Measurements from ENCODE around the gene INTS1. TPM values are rescaled to one million over a fixed set of nuclear protein-coding genes. Genes with fewer than 3 reads are reported as not detected.

Gene INTS1
- total RNA-seq, 1 donor from 2014 or later: 163 TPM

DNA sequence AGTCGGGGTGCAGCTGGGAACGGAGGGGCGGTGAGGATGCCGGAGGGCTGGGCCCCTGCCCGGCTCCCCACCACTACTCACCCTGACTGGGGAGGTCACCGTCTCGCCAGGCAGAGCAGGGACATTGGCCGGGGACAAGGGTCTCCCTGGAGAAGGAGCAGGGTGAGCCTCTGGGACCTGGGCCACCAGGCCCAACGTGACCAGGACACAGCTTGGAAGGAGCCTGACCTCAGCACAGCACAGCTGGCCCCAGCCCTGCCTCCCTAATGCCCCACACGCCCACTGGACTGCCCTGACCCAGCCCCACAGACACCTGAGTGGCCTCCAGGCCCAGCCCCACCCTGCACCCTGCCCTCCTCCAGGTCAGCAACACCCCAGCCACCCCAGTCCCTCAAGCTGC lies 66.0 kb downstream of the INTS1 start:
- Mint-ChIP-seq H3K36me3 (no peaks in the 10 kb centered on the region), H3K27me3 (ENCODE audit: low read depth) (no peaks in the 10 kb centered on the region), H3K27ac (no peak overlapping the region), H3K4me3 (no peak overlapping the region), H3K4me1 (no peaks in the 10 kb centered on the region), H3K9me3 (no peaks in the 10 kb centered on the region)
- no peak for DNase-seq (ENCODE audit: low spot score in 2 of 2, unreplicated experiment in 2 of 2)
- TF ChIP-seq, protein P1, sequence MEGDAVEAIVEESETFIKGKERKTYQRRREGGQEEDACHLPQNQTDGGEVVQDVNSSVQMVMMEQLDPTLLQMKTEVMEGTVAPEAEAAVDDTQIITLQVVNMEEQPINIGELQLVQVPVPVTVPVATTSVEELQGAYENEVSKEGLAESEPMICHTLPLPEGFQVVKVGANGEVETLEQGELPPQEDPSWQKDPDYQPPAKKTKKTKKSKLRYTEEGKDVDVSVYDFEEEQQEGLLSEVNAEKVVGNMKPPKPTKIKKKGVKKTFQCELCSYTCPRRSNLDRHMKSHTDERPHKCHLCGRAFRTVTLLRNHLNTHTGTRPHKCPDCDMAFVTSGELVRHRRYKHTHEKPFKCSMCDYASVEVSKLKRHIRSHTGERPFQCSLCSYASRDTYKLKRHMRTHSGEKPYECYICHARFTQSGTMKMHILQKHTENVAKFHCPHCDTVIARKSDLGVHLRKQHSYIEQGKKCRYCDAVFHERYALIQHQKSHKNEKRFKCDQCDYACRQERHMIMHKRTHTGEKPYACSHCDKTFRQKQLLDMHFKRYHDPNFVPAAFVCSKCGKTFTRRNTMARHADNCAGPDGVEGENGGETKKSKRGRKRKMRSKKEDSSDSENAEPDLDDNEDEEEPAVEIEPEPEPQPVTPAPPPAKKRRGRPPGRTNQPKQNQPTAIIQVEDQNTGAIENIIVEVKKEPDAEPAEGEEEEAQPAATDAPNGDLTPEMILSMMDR (IDR thresholded peaks at IDR 0.05; ENCODE audit: unreplicated experiment): no peak

DNA sequence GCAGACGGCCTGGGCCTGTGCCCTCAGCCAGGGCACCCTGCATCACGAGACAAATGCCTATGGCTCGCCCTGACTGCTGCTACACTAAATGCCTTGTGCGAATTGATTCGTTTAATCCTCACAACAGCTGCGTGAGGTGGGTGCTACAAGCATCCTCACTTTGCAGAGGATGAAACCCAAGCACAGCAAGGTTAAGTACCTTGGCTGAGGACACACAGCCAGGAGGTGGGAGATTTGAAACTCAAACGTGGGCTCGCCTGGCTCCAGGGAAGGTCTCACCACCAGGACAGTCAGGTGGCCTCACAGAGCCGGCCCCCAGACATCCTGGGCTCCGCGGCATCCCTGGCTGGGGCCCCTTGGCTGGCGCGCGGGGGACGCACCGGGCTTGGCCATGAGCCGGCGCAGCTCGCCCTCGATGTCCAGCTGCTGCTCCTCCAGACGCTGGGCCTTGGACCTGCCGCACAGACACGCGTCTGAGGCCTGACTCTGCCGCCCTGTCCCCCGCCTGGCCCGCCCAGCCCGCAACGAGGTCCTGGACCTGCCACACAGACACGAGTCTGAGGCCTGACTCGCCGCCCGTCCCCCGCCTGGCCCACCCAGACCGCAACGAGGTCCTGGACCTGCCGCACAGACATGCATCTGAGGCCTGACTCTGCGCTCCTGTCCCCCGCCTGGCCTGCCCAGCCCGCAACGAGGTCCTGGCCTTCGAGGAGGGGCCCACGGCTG lies 66.9 kb downstream of the INTS1 start:
- Mint-ChIP-seq H3K36me3 (no peaks in the 10 kb centered on the region), H3K9me3 (no peaks in the 10 kb centered on the region), H3K4me1 (no peaks in the 10 kb centered on the region), H3K4me3 (no peak overlapping the region), H3K27ac (no peak overlapping the region), H3K27me3 (ENCODE audit: low read depth) (peaks cover 7% of the 10 kb centered on the region)
- no peak for DNase-seq (ENCODE audit: low spot score in 2 of 2, unreplicated experiment in 2 of 2)
- TF ChIP-seq, protein P1 (IDR thresholded peaks at IDR 0.05; ENCODE audit: unreplicated experiment): no peak

DNA sequence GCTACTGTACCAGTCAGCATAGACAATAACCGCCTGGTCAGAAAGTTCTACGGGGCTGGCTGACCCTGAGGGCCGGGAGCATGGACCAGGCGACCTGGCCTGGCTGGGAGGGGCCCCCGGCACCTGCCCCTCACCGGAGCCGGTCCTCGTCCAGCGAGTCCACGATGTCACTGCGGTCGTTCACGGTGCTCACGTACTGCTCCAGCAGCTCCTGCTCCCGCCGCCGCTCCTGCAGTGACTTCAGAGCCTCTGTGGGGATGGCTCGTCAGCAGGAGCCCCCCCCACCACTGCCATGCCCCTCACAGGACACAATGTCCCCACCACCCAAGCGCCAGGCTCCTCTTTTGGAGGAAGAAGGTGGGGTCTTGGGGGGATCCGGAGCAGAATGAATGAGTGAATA lies 67.6 kb downstream of the INTS1 start:
- Mint-ChIP-seq H3K27me3 (ENCODE audit: low read depth) (peaks cover 8% of the 10 kb centered on the region), H3K36me3 (no peaks in the 10 kb centered on the region), H3K27ac (no peak overlapping the region), H3K9me3 (no peaks in the 10 kb centered on the region), H3K4me1 (no peaks in the 10 kb centered on the region), H3K4me3 (no peak overlapping the region)
- TF ChIP-seq, protein P1 (IDR thresholded peaks at IDR 0.05; ENCODE audit: unreplicated experiment): no peak
- no peak for DNase-seq (ENCODE audit: low spot score in 2 of 2, unreplicated experiment in 2 of 2)

DNA sequence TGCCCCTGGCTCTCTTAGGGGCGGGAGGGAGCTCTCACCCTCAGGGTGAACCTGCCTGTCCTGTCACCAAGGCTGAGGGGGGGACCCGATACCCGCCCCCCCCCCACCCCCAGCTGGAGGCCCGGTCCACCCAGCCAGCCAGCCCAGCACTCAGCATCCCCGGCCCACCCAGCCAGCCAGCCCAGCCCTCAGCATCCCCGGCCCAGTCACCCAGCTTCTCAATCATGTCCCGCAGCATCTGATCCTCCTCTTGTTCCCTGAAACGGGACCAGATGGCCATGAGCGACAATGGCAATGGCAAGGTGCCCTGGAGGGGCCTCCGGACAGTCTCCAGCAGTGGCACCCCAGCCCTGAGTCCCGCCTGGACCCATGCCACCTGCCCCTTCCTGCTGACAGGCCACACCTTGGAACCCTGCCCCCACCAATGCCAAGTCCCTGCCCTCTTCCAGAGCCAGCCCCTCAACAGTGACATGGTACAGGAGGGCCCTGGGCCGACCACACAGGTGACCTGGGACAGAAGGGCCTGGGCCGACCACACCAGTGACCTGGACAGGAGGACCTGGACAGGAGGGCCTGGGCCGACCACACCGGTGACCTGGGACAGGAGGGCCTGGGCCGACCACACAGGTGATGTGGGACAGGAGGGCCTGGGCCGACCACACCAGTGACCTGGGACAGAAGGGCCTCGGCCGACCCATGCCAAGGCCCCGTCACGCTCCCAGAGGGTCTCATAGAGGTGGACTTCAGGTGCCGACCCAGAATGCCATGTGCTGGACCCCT lies 69.1 kb downstream of the INTS1 start:
- TF ChIP-seq, protein P1 (IDR thresholded peaks at IDR 0.05; ENCODE audit: unreplicated experiment): no peak
- Mint-ChIP-seq H3K36me3 (no peaks in the 10 kb centered on the region), H3K9me3 (no peaks in the 10 kb centered on the region), H3K4me3 (no peak overlapping the region), H3K4me1 (no peaks in the 10 kb centered on the region), H3K27me3 (ENCODE audit: low read depth) (peaks cover 22% of the 10 kb centered on the region), H3K27ac (no peak overlapping the region)
- no peak for DNase-seq (ENCODE audit: low spot score in 2 of 2, unreplicated experiment in 2 of 2)

DNA sequence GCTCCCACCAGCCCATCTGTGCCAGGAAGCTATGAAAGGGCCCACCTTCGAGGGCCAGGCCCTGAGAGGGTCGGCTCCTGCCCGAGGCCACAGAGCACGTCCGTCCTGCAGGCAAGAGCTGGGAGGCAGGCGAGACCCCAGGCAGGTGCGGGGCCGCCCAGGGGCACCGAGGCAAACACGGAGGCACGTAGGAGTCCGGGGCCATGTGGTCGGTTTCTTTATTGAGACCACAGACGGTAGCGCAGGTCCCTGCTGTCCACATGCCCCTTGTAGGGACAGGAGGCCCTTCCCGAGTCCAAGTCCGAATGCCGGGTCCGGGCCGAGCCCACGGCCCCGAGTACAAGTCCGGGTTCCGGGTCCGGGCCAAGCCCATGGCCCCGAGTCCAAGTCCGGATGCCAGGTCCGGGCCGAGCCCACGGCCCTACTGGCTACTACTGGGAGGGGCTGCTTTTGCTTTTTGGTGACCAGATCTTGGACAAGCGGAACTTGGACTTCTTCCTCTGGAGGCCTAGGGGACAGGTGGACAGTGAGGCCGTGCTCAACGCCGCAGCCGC lies 69.9 kb downstream of the INTS1 start:
- H3K36me3 Mint-ChIP-seq: no peaks in the 10 kb centered on the region

More for the DNA sequence above, 69.9 kb downstream of the INTS1 start:
- DNase-seq (ENCODE audit: low spot score in 2 of 2, unreplicated experiment in 2 of 2): no peak
- Mint-ChIP-seq H3K4me1 (no peaks in the 10 kb centered on the region), H3K9me3 (no peaks in the 10 kb centered on the region), H3K27me3 (ENCODE audit: low read depth) (peaks cover 22% of the 10 kb centered on the region), H3K27ac (no peak overlapping the region), H3K4me3 (no peak overlapping the region)
- TF ChIP-seq, protein P1 (IDR thresholded peaks at IDR 0.05; ENCODE audit: unreplicated experiment): no peak
